HG03097 (cell line): ENCODE results near the gene ZNF277.

Source experiments
- ATAC-seq: cut with Tn5 transposase; IDR thresholded peaks from one replicate; pipeline ENCODE4 v1.9.1; 2021; ENCODE audit not compliant: unreplicated experiment, low FRiP score

The ZNF277 gene

DNA sequence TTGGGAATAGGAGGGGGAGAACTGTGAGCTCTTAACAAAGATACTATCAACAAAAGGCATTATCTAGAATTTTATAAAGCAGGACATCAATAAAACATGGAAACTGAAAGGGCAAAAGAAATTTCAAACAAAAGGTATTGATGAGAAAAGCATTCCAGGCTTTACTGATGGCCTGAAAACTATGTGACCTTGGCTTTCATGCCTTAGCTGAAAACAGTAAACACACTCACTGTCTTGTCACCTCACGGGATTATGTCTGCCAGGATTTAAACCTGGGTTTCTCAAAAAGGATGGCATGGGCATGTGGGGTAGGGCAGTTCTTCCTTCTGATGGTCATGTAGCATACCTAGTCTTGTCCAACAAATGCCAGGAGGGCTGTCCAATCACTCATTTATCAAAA lies 23.2 kb upstream of the ZNF277 start:
- no peak for ATAC-seq

DNA sequence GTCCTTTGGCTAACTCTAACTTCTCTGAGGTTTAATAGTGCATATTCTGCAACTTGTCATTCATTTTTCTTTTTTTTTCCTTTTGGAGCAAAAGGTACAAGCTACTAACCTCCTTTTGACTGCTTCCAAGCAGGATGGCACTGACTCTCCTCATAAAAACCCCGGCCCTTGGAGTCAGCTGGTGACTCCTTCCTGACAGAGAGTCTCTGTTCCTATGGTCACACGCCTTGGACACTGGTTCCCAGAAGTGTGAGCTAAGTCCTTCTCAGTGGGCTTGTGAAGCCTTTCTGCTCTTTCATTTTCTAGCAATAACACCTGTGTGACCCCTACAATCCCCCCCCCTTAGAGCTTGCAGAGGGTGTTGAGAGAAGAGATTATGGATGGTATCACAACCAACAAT lies 22.0 kb upstream of the ZNF277 start:
- no peak for ATAC-seq

DNA sequence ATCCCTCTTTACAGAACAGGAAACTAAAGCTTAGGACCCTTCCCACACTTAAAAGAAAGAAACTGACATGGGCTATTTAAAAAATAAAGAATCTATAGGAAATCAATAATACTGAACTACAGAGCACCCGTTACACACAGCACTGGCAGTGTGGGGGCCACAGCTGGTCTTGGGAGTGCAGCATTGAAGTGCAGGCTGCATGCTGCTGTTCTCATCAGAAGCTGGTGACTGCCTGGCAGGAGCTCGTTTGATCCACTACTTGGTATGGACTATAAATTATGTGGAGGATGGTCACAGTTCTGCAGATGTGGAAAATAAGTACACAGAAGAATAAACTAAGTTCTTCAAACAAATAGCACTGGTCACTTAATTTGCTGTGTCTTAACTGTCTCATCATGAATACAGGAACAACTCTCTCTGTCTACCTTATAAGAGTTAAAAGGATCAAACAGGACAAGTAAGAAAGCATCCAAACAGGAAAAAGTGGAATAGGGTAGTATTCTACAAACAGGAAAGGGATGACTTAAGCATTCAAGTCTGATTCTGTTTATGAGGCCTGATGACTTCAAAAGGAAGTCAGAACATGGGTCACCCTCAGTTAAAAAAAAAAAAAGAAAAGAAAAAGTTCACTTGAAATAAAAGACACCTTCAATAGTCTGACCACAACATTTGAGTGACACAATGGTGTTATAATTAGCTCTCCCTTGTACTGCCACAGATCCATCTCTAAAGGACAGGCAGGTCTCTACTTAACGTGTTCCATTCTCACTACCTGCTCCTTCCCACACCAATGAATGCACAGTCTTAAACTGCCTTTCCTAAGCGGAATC lies 21.3 kb upstream of the ZNF277 start:
- ATAC-seq: no peak

DNA sequence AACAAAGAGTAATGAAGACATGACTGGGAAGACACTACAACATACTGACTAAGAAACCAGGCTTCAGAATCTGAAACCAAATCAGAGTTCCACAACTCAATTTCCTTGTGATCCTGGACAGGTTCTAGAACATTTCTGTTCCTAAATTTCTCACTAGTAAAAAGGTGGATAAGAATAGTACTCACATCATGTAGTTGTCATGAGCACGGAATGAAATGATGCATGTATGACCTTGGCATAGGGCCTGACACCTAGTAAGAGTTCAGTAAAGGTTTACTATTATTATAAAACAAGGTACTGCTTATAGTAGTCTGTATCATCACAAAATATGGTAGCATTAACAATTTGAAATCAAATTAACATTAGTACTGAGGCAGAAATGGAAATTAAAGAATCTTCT lies 20.2 kb upstream of the ZNF277 start:
- ATAC-seq: no peak

DNA sequence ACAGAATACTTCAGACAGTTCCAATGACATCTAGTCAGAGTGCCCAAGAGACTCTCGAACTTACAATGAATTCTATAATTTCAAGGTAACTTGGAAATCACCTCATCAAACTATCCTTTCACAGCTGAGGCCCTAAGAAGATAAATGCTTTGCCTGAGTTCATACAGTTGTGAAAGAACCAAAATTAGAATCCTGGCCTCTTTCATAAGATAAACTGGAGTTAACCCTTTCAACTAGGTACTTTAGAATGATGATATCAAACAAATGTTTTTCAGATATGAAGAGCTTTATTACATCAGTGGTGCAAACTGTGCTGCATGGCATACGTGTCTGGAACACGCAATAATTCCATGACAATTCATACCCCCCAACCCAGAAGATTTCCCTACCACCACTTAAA lies 18.2 kb upstream of the ZNF277 start:
- no peak for ATAC-seq

DNA sequence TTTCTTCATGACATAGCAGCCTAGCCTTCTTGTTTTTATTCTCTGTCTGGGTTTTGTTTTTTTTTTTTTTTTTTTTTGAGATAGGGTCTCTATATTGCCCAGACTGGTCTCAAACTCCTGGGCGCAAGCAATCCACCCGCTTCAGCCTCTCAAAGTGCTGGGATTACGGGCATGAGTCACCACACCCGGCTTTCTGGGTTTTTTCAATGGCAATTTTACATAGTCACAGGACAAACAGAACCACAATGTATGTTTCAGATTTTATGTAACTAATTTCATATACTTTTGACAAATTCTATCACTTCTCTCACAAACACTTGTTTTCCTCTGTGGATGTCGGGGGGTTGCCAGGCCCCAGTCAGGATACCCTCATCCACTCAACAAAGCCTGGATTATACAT lies 16.8 kb upstream of the ZNF277 start:
- ATAC-seq: no peak

DNA sequence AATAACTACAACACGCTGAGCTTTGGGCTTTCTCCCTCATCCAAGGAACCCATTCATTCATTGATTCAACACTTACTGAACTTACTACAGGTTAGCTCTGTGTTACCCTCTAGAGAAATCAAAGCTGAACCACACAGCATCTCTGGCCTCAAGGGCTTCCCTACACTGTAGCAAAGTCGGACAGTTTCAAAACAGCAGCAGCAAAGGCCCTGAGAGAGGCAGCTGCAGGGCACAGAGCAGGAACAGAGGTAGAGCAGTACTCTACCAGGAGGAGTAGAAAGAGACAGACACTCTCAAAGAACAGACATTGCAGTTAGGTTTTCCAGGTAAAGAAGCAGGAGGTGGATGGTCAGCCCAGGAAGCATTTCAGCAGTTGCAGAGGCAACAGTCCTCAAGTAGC lies 16.4 kb upstream of the ZNF277 start:
- ATAC-seq: no peak

DNA sequence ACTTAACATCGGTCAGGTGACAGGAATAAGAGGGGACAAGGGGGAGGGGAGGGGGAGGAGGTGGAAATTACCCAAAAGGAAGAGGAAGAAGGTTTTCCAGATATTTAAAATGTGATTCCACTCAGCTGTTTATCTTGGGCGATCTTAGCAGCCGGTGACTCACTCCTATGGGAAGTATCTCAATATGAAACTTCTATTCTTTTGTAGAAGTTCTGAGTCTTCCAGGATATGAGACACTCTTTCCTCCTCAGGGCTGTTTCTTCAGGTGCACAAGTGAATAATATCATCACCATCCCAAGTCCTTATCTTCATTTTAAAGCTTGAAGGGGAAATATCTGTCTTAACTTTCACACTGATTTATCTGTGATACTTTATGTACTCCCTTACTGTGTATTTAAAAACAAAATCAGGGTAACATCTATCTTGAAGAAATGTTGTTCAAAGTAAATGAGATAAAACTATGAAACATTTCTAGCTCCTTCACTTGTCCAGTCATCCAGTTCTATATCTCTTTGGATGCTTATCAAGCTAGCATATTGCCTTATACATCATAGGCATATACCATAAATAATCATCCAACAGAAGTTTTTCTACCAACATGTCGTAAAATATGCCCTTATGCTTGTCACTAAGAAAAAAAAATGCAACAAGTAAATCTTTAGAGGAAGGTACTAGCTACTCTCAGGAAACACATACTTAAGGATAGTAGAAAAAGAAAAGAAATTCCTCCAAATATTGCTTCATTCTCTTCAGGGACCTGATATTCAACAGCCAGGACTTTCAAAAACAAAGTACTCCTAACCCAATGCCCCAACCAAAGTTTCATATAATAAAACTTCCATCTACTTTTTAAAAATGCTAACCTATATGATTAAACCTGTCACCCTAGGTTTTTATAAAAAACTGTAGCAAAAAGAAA lies 14.0 kb upstream of the ZNF277 start:
- ATAC-seq: no peak

DNA sequence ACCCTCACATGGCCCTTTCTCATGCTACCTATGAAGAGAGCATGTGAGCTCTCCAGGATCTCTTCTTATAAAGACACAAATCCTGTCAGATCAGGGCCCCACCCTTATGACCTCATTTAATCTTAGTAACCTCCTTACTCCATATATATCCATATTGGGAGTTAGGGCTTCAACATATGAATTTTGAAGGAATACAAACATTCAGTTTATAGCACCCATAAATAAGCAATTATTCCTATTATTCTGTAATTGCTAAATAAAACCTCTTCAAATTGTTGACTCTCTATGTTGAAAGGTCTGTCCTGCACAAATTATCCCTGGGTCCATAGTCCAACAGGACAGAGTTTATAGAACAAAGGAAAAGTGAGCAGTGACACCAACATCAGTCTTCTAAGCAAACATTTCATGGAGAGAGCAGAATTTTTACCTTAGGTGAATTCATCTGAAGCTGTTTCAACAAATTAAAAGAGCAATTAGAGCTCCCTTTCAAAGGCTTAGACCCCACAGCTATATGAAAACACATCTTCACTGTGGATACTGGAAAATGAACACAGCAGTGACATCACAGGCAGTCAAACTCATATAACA lies 12.5 kb upstream of the ZNF277 start:
- no peak for ATAC-seq

DNA sequence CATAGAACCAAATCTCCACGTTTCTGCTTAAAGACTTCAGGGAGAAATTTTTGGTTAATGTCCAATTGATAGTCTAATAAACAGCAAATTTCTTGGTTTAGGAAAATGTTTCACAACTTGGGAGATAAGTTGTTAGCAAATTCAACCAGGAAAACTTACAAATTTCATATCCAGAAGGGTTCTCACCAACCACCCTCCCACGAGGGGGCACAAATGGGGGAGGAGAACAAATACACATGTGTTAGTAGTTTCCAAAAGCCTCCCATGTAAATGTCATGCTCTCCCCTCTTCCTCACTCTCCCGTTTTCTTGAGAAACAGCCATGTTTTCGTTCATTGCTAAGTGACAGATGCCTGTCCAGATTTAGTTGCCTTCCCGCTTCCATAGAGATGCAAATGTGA lies 10.8 kb upstream of the ZNF277 start:
- no peak for ATAC-seq

DNA sequence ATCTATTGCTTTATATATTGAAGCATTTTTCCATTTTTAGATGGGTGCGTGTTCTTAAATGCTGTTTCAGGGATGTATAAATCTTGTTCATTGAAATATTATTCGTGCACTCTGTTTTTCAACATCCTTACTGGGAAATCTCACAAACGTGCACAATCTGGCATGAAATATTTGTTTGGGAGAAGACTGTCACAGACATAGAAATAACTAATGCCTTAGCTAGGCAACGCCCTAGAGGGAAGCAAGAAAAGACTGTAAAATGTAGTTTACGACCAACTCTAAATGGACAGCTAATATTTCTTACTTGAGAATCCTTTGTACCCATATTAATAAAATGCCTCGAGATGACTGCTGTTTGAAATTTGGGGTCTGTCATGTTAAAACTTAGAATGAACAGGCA lies 9.2 kb upstream of the ZNF277 start:
- no peak for ATAC-seq

DNA sequence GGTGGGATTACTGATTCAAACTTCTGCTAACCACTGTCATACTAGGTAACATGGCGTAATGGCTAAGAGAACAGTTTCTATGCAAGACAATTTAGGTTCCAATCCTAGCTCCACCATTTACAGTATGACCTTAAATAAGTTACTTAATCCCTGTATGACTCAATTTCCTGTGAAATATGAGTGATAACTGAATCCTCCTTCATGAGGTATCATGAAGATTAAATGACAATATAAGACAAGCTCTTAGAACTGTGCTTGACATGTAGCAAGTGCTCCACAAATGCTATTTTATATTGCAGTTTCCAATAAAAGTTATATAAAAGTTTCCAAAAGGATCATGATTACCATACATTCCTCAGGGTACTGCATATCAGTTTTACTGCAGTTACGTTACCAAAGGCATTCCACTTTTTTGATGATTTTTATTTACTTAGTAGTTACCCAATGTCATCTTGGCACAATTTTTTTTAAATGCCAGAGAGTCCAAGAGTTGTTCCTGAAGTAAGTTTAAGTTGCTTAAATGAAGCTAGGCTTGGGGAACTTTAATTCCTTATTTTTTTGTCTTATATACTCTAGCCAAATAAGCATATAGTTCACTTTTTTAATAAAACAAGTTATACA lies 7.3 kb upstream of the ZNF277 start:
- no peak for ATAC-seq

DNA sequence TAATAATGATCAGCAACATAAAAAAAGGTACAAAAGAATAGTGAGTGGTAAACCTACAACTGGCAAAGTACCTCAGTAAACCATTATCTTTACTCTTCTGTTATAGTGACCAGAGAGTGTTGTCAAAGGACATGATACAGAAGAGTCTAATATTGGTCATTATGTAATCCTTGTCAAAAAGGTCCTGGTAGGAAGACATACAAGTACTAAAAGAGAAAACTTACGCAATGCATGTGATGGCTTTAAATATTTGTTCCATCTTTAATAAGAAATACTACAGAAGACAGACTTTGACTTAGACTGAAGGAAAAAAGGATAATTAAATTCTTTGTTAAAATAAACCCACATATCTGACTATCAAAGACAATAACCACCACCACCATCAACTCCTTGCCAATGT lies 6.8 kb upstream of the ZNF277 start:
- no peak for ATAC-seq

DNA sequence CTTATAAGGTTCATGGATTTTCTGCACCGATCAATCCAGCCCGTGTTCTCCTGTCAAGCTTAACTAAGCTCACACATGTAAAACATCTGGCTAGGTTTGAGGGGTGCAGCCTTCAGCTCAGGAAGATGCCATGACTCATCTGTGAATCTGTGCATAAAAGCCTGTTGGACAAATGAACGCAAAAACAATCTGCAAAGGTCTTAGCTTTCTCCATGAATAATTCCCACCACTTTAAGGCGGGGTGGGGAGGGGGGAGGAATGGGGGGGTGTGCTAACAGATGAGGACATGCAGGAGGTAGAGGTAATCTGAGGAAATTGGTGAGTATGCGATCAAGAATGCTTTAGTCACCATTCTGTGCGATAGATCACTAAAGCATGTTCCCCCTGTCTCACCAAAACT lies 5.1 kb upstream of the ZNF277 start:
- ATAC-seq: no peak

DNA sequence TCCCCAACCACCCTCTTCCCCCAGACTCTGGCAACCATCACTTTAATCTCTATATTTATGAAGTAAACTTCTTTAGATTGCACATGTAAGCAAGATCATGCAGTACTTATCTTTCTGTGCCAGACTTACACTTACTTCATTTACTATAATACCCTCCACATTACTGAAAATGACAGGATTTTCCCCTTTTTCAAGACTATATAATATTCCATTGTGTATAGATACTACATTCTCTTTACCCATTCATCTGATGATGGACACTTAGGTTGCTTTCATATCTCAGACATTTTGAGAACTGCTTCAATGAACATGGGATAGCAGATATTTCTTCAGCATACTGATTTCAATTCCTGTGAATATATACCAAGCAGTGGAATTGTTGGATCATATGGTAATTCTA lies 4.7 kb upstream of the ZNF277 start:
- ATAC-seq: no peak

DNA sequence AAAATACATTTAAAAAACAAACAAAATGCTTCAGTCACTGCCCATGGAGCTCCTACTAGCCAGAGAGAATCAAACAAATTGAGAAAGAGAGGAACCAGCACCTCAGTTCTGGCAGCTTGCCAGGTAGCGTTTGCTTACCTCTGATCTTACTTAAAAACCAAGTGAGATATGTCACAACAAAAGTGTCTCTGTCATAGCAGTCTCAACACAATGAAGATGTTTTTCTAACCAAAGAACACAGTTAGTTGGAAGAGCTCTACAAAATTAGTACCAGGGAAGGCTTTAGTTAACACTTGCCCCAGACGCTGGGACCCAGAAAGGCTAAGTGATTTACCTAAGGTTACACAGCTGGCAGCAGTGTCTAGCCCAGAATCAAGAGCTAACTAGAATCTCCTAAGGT lies 3.7 kb upstream of the ZNF277 start:
- no peak for ATAC-seq

DNA sequence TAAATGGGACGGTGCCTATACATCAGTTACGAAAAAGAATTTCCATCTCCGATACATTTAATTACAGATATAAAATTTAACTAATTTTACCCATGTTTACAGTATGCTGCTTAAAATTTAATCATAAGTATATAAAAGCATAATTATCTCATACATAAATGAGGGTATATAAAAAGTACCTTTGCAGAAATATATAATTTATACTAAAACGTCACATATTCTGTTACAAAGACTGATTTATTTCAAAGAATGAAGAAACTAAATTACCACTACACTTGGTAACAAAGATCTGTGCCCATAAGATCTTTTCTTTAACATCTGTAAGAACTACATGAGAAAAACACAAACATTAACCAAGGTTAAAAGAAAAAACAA lies 3.1 kb upstream of the ZNF277 start:
- no peak for ATAC-seq

DNA sequence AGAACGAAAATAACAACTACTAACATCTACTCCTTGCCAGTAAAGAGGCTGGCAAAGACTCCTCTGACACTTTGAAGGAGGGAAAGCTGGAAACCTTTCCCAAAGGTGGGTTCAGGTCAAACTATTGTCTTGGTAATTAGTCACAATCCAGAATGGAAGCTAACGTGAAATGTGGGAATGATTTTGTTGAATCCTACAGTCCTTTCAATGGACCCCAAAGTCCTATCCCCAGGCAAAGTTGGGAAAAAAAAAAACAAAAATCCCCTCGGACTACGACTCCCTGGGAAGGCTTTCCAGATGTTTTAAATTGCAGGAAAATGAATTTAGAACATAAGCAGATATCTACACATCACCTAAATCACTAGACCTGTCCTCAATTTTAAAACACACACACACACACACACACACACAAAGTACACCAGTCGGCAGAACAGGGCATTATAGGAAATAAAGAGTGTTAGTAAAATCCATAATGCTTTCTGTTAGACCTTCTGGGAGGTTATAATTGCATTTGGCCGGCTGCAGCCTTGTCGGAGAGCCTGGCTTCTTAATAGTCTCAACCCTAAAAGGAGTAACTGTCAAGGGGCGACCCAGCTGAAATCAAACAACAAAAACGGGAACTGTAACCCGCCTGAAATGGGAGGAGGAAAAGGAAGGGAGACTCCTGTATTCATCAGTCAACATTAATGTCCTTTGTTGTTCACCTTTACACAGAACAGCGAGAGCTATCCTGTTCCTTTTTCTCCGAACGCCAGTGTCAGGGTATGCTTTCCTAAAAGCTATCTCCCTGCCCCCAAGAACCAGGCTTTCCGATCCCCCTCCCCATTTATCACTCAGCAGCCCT lies 1.8 kb upstream of the ZNF277 start:
- no peak for ATAC-seq

DNA sequence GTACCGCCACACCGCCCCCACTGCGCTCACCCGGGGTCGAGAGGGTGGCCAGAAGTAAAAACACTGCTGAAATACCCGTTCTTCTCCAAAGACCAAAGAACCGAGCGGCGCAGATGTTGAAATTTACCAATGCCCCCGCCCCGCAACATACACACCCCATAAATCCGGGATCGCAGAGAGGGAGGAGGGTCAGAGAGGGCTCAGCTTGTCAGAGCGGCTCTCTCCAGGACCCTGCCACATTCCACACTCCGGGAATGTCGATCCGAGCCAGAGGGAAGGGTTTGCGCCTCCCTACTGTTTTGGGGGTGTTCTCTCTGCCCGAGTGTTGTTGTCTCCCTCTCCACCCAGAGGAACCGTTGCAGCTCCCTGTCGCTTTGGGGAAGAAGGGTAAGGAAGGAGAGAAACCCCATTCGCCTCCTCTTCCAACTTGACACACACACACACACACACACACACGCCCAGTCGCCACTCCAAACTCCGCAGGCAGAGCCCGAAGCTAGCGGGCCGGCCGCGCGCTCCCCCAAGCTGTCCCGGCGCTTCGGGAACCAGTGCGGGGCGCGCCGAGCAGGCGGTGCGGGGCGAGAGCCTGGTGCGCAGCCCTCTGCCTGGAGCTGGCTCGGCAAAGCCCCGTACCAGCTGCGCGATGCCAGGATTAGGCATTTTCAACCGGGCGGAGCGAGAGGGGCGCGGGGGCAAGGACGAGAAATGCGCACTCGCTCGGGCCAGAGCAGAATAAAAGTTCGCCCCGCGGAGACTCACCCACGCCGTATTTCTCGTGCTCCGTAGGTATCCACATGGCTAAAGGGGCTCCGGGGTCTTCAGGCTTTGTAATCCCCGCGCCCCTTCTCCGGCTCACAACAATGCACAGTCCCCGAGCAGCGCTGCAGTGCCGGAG lies 905 bp upstream of the ZNF277 start:
- ATAC-seq: peak; percentile 12
